Small intestine (tissue), 7 donors: ENCODE data around the gene UBE2L5. TPM values are rescaled to one million over a fixed set of nuclear protein-coding genes. Genes with fewer than 3 reads are reported as not detected.

ENCODE experiments used
- DNase-seq, 2 donors: peaks; one replicate each; pipeline versions ENCODE4 v3.0.0 to v3.0.0-alpha.2; 2013
- FAIRE-seq: peaks from 2 replicates; lab custom pipeline; 2012; peaks lifted over from hg19 to GRCh38; lab: Jason Lieb, UNC
- H3K27ac ChIP-seq, 3 donors: one replicate each; pipeline ENCODE4 v1.5.1; 2013; ENCODE audit warnings: low read length in 2 of 3, mild to moderate bottlenecking in 2 of 3, control low read depth in 1 of 3, inconsistent platforms in 1 of 3, low read depth in 1 of 3, moderate library complexity in 1 of 3
- H3K27me3 ChIP-seq, 3 donors: one replicate each; pipeline ENCODE4 v1.6.1; 2013; ENCODE audit warnings: low read length in 3 of 3, inconsistent platforms in 1 of 3; ENCODE audit not compliant: control insufficient read depth in 3 of 3, insufficient read depth in 3 of 3
- H3K36me3 ChIP-seq, 3 donors: one replicate each; pipeline ENCODE4 v1.6.1; 2013; ENCODE audit warnings: low read length in 3 of 3, inconsistent platforms in 1 of 3, low read depth in 1 of 3, mild to moderate bottlenecking in 1 of 3, moderate library complexity in 1 of 3; ENCODE audit not compliant: control insufficient read depth in 3 of 3, insufficient read depth in 2 of 3
- H3K4me1 ChIP-seq, 3 donors: one replicate each; pipeline ENCODE4 v1.6.1; 2013; ENCODE audit warnings: low read length in 2 of 3, inconsistent platforms in 1 of 3, low read depth in 1 of 3, mild to moderate bottlenecking in 1 of 3, moderate library complexity in 1 of 3; ENCODE audit not compliant: control insufficient read depth in 3 of 3, insufficient read depth in 2 of 3
- H3K4me3 ChIP-seq, 3 donors: one replicate each; pipeline ENCODE4 v1.5.1; 2013; ENCODE audit warnings: low read length in 3 of 3, control low read depth in 1 of 3, inconsistent platforms in 1 of 3, low read depth in 1 of 3, mild to moderate bottlenecking in 1 of 3, moderate library complexity in 1 of 3
- H3K9me3 ChIP-seq, 2 donors: one replicate each; pipeline ENCODE4 v1.6.1; 2013; ENCODE audit warnings: low read depth in 1 of 2, low read length in 1 of 2; ENCODE audit not compliant: control insufficient read depth in 2 of 2, insufficient read depth in 1 of 2
- WGBS, 3 donors: extraction: QIAGEN DNeasy Blood & Tissue Kit; methylation state at CpG; one replicate each; pipeline ENCODE4 v1.1.7; 2013; 5-methylcytosine and 5-hydroxymethylcytosine counted together
- polyA plus RNA-seq, 4 donors: library from polyadenylated mRNA; stranded (reverse) in 3 of 4; unstranded in 1 of 4; fragments of 200-250 nt in 3 of 4; fragments of 120-200 nt in 1 of 4; gene quantifications; one replicate each; pipeline versions ENCODE4 v1.2.1 to v1.2.3, GENCODE V29; 2013
- donor health status: healthy with polysubstance abuse.
- donor health status: control.
- donor health status: control.
- donor health status: Bipolar disorder and iron deficiency.
- donor health status: healthy.

Gene UBE2L5
- polyA plus RNA-seq, 4 donors: 0.18 TPM; not detected in 3

DNA sequence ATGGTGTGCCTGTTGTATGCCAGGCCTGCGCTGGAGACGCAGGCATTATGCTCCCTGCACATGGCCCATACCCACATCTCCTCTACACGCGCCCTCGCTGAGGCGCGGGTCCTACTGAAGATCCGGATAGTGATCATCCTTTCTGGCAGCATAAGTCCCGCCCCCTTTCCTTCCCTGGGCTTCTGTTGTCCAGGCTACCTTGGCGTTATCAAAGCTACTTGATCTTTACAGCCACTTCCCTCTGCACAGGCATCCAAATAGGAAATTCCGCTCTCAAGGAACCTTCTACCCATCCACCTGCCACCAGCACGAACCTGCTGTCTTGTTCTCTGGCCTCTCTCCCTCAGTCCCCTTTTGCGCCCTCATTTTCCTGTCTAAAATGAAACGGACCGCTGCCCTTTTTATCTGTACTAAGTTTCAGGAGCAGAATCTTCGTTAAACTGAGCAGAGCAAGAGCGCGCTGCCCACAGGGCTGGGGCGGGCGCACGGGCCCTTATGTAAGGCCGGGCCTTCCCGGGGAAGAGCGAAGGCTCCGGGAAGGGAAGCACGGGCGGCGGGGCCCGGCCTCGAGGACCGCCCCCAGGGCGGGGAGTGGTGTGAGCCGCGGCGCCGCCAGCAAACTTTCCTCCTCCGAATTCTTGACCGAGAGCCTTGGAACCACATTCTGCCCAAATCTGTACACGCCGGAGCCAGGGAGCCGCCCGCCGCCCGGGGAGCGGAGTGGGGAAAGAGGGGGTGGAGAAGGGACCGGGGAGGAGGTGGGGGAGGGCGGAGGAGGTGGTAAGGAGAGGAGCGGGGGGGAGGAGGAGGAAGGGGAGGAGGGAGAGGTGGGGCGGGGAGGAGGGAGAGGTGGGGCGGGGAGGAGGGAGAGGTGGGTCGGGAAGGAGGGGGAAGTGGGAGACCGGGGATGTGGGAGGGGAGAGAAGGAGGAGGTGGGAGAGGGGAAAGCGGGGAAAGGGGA lies 920 bp upstream of the UBE2L5 start:
- peak overlapping the region; percentile 50 to 83 (median 71) for H3K27ac ChIP-seq
- H3K4me3 ChIP-seq: peak overlapping the region; percentile 52 to 74 (median 60)
- DNase-seq (peak; percentile 72 to 88), FAIRE-seq (no peak)
- 10 to 11% (median 11%) methylated on average over 47 to 53 of the region's 53 CpGs for WGBS, 3 donors
- peaks cover 0 to 9% (median 0%) of the 10 kb centered on the region in 3 donors for H3K27me3 ChIP-seq
- H3K36me3 ChIP-seq: no peaks in the 10 kb centered on the region
- H3K9me3 ChIP-seq: no peaks in the 10 kb centered on the region
- peaks cover 0 to 10% (median 0%) of the 10 kb centered on the region in 3 donors for H3K4me1 ChIP-seq

DNA sequence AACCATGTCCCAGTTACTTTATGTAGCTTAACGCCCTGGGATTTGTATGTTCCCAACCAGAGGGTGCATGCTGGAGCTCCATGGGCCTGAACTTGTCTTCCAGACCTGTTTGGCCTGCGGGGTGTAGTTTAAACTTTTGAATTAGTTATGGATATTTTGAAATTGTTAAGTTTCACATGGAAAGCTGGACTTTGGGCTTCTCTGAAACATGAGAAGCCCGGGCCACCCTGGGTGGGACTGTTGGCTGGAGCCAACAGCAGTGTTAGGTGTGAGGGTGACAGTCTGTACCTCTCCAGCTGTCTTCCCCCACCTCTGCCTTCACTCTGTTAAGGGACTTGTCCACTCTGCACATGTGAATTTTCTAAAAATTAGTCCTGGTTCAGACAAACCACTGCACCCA lies 1.6 kb downstream of the UBE2L5 start:
- Histone ChIP-seq H3K4me3 (no peak overlapping the region), H3K9me3 (no peaks in the 10 kb centered on the region), H3K36me3 (no peaks in the 10 kb centered on the region), H3K4me1 (peaks cover 0 to 10% (median 0%) of the 10 kb centered on the region in 3 donors), H3K27me3 (peaks cover 0 to 9% (median 0%) of the 10 kb centered on the region in 3 donors), H3K27ac (no peak overlapping the region)
- DNase-seq (no peak), FAIRE-seq (no peak)
- WGBS, 3 donors: 71 to 88% (median 85%) methylated on average over 3 of the region's 3 CpGs

DNA sequence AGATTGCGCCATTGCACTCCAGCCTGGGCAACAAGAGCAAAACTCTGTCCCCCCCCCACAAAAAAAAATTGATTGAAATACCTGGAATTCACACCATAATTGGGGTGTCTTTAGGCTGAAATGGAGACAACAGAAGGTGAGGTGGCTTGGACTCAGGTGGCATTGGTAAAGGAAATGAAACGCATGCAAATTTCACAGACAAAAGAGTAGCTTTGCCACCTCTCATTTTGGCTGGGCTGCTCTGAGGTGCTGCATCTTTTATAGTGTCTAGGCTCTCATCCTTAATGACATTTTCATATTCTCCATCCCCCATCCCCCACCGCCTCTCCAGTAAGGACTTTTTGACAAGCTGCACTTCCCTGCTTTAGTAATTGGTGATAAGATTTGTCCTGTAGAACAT lies 6.9 kb downstream of the UBE2L5 start:
- no peaks in the 10 kb centered on the region for H3K9me3 ChIP-seq
- H3K4me3 ChIP-seq: no peak overlapping the region
- FAIRE-seq (no peak), DNase-seq (no peak)
- peaks cover 0 to 6% (median 0%) of the 10 kb centered on the region in 3 donors for H3K27me3 ChIP-seq
- no peaks in the 10 kb centered on the region for H3K4me1 ChIP-seq
- H3K27ac ChIP-seq: no peak overlapping the region
- no peaks in the 10 kb centered on the region for H3K36me3 ChIP-seq
- WGBS, 3 donors: 86 to 97% (median 93%) methylated on average over 3 of the region's 3 CpGs

DNA sequence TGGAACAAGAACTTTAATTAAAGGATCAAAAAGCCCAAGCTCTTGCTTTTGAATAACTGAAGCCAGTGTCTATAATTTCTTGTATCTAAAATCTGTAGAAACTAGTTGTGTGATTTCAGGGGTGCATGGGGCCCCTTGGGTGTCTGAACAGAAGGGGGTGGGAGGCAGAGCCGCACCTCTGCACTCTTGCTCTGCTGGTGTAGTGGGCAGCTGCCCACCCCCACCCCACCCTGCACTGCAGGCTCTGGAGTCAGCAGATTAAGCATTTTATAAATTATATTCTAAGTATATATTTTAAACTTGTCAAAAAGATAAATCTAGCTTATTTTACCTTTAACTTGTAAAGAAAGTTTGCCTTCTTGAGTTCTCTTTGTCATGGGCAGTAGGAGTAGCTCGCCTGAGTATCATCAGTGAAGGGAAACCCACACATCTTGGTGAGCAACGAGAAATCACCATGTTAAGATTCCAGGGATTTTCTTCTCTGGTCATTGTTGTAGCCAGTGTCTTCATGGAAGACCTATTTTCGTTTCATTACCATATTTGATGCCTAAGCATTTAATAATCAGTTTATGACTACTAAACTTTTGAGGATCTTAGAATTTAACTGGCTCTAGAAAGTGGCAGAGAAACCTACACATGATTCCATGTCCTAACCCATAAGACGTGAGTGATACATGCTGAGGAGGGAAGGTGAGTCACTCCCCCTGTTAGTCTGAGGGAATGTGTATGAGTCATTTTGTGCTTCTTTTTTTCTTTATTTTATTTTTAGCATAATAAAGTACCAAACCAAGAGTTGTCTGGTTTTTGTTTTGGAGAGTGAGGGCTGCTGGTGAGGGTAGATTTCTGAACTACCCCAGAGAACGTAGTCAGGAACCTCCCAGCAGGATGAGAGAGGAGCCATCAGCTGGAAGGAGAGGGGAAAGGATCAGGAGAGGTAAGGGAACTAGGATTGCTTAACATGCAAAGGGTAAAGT lies 7.7 kb downstream of the UBE2L5 start:
- DNase-seq: no peak
- no peaks in the 10 kb centered on the region for H3K36me3 ChIP-seq
- WGBS, 3 donors: 57 to 62% (median 58%) methylated on average over 6 of the region's 6 CpGs
- no peak for FAIRE-seq
- H3K27me3 ChIP-seq: peaks cover 0 to 2% (median 0%) of the 10 kb centered on the region in 3 donors
- H3K4me3 ChIP-seq: no peak overlapping the region
- no peaks in the 10 kb centered on the region for H3K9me3 ChIP-seq
- H3K27ac ChIP-seq: no peak overlapping the region
- no peaks in the 10 kb centered on the region for H3K4me1 ChIP-seq

DNA sequence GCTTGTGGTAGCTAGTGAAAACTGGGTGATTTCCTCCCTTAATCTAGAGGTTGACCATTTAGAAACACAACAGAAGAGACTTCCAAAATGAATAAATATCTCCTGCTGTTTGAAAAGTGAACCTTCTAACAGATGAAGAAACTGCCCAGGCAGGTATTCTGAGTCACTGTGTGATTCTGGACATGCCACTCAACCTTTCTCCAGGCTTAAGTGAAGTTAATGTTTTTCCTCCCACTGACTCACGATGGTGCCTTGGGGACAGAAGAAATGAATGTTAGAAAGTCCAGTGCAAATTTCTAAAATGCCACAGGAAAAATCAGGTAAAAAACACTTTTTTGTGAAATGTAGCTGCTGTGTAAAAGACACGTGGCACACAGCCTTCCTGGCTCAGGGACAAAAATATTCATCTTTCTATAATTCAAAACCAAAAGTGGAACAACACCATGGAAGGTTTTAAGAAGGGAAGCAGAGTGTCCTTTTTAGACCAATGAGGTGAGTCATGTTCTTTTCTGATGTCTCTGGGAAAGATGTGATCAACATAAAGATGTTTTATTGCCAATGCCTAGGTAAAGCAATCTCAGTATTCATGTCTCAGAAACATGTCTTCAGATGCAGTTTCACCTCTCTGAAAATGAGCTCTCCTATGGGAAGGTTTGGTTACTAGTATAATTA lies 9.1 kb downstream of the UBE2L5 start:
- FAIRE-seq (no peak), DNase-seq (no peak)
- Histone ChIP-seq H3K4me1 (no peaks in the 10 kb centered on the region), H3K27me3 (peaks cover 0 to 2% (median 0%) of the 10 kb centered on the region in 3 donors), H3K9me3 (no peaks in the 10 kb centered on the region), H3K4me3 (no peak overlapping the region), H3K27ac (no peak overlapping the region), H3K36me3 (no peaks in the 10 kb centered on the region)
- WGBS, 3 donors: 39 to 58% (median 45%) methylated on average over 2 of the region's 2 CpGs

DNA sequence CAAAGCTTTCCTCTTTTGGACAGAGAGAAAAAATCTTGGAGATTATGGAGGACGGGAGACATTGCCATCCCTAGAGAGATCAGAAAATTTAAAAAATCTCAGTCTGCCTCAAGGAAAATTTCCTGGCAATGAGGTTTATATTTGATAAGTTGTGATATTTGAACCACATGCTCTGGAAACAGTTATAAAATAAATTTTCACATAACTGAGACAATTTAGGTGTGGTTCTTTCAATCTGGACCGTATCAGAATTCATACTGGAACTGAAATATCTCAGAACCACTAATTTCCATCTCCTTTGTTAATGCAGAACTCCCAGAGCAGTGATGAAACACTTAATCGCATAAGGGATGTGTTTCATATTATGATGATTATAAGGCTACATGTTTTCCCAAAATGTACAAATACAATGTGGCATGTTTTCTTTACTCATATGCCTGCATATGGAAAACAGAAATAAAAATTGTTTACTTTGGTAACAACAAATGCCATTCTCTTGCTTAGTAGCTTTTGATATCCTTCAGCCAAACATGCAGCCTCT lies 13.7 kb downstream of the UBE2L5 start:
- H3K36me3 ChIP-seq: no peaks in the 10 kb centered on the region
- no peak overlapping the region for H3K27ac ChIP-seq
- H3K4me3 ChIP-seq: no peak overlapping the region
- H3K27me3 ChIP-seq: no peaks in the 10 kb centered on the region
- DNase-seq (no peak), FAIRE-seq (no peak)
- H3K4me1 ChIP-seq: no peaks in the 10 kb centered on the region
- WGBS, 3 donors: 73 to 83% (median 82%) methylated on average over 3 of the region's 3 CpGs
- H3K9me3 ChIP-seq: no peaks in the 10 kb centered on the region

DNA sequence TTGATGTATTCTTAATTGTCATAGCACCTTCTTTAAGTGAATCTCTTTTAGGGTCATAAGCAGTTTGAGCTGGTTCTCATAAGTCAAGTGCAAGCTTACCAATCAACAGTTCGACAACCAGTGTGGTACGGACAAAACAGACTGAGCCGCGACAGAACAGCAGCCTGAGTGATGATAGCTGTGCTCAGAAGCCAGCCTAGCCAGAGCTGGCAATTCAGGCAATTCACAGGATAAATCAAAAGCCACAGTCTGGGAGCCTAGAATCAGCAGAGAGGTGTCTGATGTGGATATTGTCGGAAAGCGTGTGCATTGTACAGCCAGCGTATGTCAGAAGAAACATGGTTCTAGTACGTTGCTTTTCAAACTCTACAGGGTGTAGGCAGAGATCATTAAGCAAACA lies 14.9 kb downstream of the UBE2L5 start:
- DNase-seq: no peak
- WGBS, 3 donors: 83 to 99% (median 92%) methylated on average over 8 of the region's 8 CpGs
- Histone ChIP-seq H3K27me3 (no peaks in the 10 kb centered on the region), H3K4me1 (no peaks in the 10 kb centered on the region), H3K36me3 (no peaks in the 10 kb centered on the region), H3K27ac (no peak overlapping the region), H3K9me3 (no peaks in the 10 kb centered on the region), H3K4me3 (no peak overlapping the region)
- FAIRE-seq: no peak
